Nephron (organoid): ENCODE measurements around the gene NIFK.

Source experiments
- H3K27ac Mint-ChIP-seq, 3 experiments: 2 replicates each; pipeline ENCODE4 v1.8.0; 2020; ENCODE audit warnings: mixed read lengths in 3 of 3, mild to moderate bottlenecking in 2 of 3, moderate library complexity in 1 of 3
- H3K27me3 Mint-ChIP-seq: 2 replicates; pipeline ENCODE4 v1.8.0; 2021; ENCODE audit warnings: low read depth, mild to moderate bottlenecking, moderate library complexity, mixed read lengths
- H3K36me3 Mint-ChIP-seq: 2 replicates; pipeline ENCODE4 v1.8.0; 2020; ENCODE audit warnings: low read depth, mixed read lengths
- H3K4me1 Mint-ChIP-seq: 2 replicates; pipeline ENCODE4 v1.8.0; 2020; ENCODE audit warnings: mixed read lengths
- H3K4me3 Mint-ChIP-seq, 3 experiments: 2 replicates each; pipeline ENCODE4 v1.8.0; 2020; ENCODE audit warnings: mild to moderate bottlenecking in 3 of 3, mixed read lengths in 3 of 3, moderate library complexity in 2 of 3
- H3K9me3 Mint-ChIP-seq: 2 replicates; pipeline ENCODE4 v1.8.0; 2020; ENCODE audit warnings: mixed read lengths
- CTCF ChIP-seq, 3 experiments: fragments of 200-600 bp; sonication (generic); IDR thresholded peaks; one replicate each; pipeline ENCODE4 v1.5.0; 2021; ENCODE audit warnings: antibody characterized with exemption in 3 of 3; ENCODE audit not compliant: unreplicated experiment in 3 of 3

The NIFK gene

GRCh38 chr2:121727950-121728349 lies 8.7 kb downstream of the NIFK start:
- Mint-ChIP-seq H3K27ac (no peak overlapping the region), H3K36me3 (peaks cover 58% of the 10 kb centered on the region), H3K9me3 (no peaks in the 10 kb centered on the region), H3K4me3 (no peak overlapping the region), H3K27me3 (no peaks in the 10 kb centered on the region), H3K4me1 (no peaks in the 10 kb centered on the region)
- no peak for TF ChIP-seq CTCF (IDR thresholded peaks at IDR 0.05; ENCODE audit: unreplicated experiment in 3 of 3)

GRCh38 chr2:121727332-121727731 lies 9.3 kb downstream of the NIFK start:
- Mint-ChIP-seq H3K4me3 (no peak overlapping the region), H3K36me3 (peaks cover 56% of the 10 kb centered on the region), H3K27ac (no peak overlapping the region), H3K4me1 (no peaks in the 10 kb centered on the region), H3K9me3 (no peaks in the 10 kb centered on the region), H3K27me3 (no peaks in the 10 kb centered on the region)
- TF ChIP-seq CTCF (IDR thresholded peaks at IDR 0.05; ENCODE audit: unreplicated experiment in 3 of 3) = no peak

GRCh38 chr2:121723316-121723715 lies 13.4 kb downstream of the NIFK start:
- TF ChIP-seq CTCF (IDR thresholded peaks at IDR 0.05; ENCODE audit: unreplicated experiment in 3 of 3) = no peak
- H3K4me3 Mint-ChIP-seq = no peak overlapping the region
- H3K27me3 Mint-ChIP-seq = no peaks in the 10 kb centered on the region
- no peak overlapping the region for H3K27ac Mint-ChIP-seq
- H3K9me3 Mint-ChIP-seq = no peaks in the 10 kb centered on the region
- H3K4me1 Mint-ChIP-seq = no peaks in the 10 kb centered on the region
- peaks cover 21% of the 10 kb centered on the region for H3K36me3 Mint-ChIP-seq

GRCh38 chr2:121722479-121722878 lies 14.2 kb downstream of the NIFK start:
- Mint-ChIP-seq H3K36me3 (peaks cover 12% of the 10 kb centered on the region), H3K27me3 (no peaks in the 10 kb centered on the region), H3K4me3 (no peak overlapping the region), H3K9me3 (no peaks in the 10 kb centered on the region), H3K27ac (no peak overlapping the region), H3K4me1 (no peaks in the 10 kb centered on the region)
- TF ChIP-seq CTCF (IDR thresholded peaks at IDR 0.05; ENCODE audit: unreplicated experiment in 3 of 3) = no peak

GRCh38 chr2:121721926-121722325 lies 14.7 kb downstream of the NIFK start:
- no peak for TF ChIP-seq CTCF (IDR thresholded peaks at IDR 0.05; ENCODE audit: unreplicated experiment in 3 of 3)
- no peaks in the 10 kb centered on the region for H3K9me3 Mint-ChIP-seq

GRCh38 chr2:121717529-121717928 lies 19.1 kb downstream of the NIFK start:
- Mint-ChIP-seq H3K9me3 (no peaks in the 10 kb centered on the region), H3K4me3 (no peak overlapping the region), H3K4me1 (peaks cover 8% of the 10 kb centered on the region), H3K27me3 (no peaks in the 10 kb centered on the region), H3K36me3 (no peaks in the 10 kb centered on the region), H3K27ac (no peak overlapping the region)
- no peak for TF ChIP-seq CTCF (IDR thresholded peaks at IDR 0.05; ENCODE audit: unreplicated experiment in 3 of 3)

More at GRCh38 chr2:121721926-121722325, 14.7 kb downstream of the NIFK start:
- peaks cover 7% of the 10 kb centered on the region for H3K36me3 Mint-ChIP-seq
- no peak overlapping the region for H3K27ac Mint-ChIP-seq
- H3K4me3 Mint-ChIP-seq = no peak overlapping the region
- no peaks in the 10 kb centered on the region for H3K27me3 Mint-ChIP-seq
- H3K4me1 Mint-ChIP-seq = no peaks in the 10 kb centered on the region
